WERI-Rb-1 (cell line): ENCODE data around the gene RBM4B.

Experiments
- DNase-seq: peaks from one replicate; pipeline ENCODE4 v3.0.0-alpha.2; 2020
- H3K27ac ChIP-seq: fragments of 250-450 bp; sonication (Bioruptor Pico); 2 replicates; pipeline ENCODE4 v1.5.1; 2020; ENCODE audit warnings: mild to moderate bottlenecking, moderate library complexity
- H3K27me3 ChIP-seq: fragments of 250-450 bp; sonication (Bioruptor Pico); 2 replicates; pipeline ENCODE4 v1.5.1; 2021; ENCODE audit warnings: mild to moderate bottlenecking, low read depth, moderate library complexity; ENCODE audit not compliant: insufficient read depth, severe bottlenecking
- H3K36me3 ChIP-seq: fragments of 250-450 bp; sonication (Bioruptor Pico); 2 replicates; pipeline ENCODE4 v1.5.1; 2020; ENCODE audit warnings: mild to moderate bottlenecking, moderate library complexity
- H3K4me3 ChIP-seq: 2 replicates; pipeline ENCODE4 v1.5.1; 2011; ENCODE audit warnings: low read depth, mild to moderate bottlenecking, control low read depth, low read length
- H3K9me3 ChIP-seq: fragments of 250-450 bp; sonication (Bioruptor Pico); 2 replicates; pipeline ENCODE4 v1.5.1; 2021; ENCODE audit warnings: mild to moderate bottlenecking, moderate library complexity; ENCODE audit not compliant: severe bottlenecking
- CTCF ChIP-seq: IDR thresholded peaks from 2 replicates; pipeline ENCODE4 v1.5.1; 2011; ENCODE audit warnings: low read depth, mild to moderate bottlenecking, control low read depth, inconsistent platforms, low read length

RBM4B gene

GRCh38 chr11:66624450-66624849 is 53.2 kb downstream of the RBM4B start:
- Histone ChIP-seq H3K27me3 (no peaks in the 10 kb centered on the region), H3K4me3 (no peak overlapping the region), H3K36me3 (peaks cover 100% of the 10 kb centered on the region), H3K27ac (no peak overlapping the region), H3K9me3 (no peaks in the 10 kb centered on the region)
- TF ChIP-seq CTCF: no peak
- DNase-seq: no peak

- Histone ChIP-seq H3K4me3 (peak overlapping the region; percentile 91), H3K36me3 (peaks cover 76% of the 10 kb centered on the region), H3K27ac (peak overlapping the region; percentile 95), H3K27me3 (no peaks in the 10 kb centered on the region), H3K9me3 (no peaks in the 10 kb centered on the region)
- DNase-seq: no peak
- no peak for TF ChIP-seq CTCF
Measured at GRCh38 chr11:66619080-66619554, 58.6 kb downstream of the RBM4B start.

- Histone ChIP-seq H3K27ac (peak overlapping the region; percentile 95), H3K9me3 (no peaks in the 10 kb centered on the region), H3K27me3 (no peaks in the 10 kb centered on the region), H3K4me3 (peak overlapping the region; percentile 91), H3K36me3 (peaks cover 58% of the 10 kb centered on the region)
- DNase-seq: no peak
- TF ChIP-seq CTCF: no peak
Measured at GRCh38 chr11:66617155-66617834, 60.4 kb downstream of the RBM4B start.

GRCh38 chr11:66616379-66617154 is 61.1 kb downstream of the RBM4B start, which contains the start of gene RBM14:
TSS of gene RBM14 (plus strand) at chr11:66616630. CDS start at chr11:66616721, 91 bp downstream.
- Histone ChIP-seq H3K4me3 (peak within 1 kb of the TSS; percentile 91), H3K27me3 (no peaks in the 10 kb centered on the region), H3K9me3 (no peaks in the 10 kb centered on the region), H3K27ac (peak within 1 kb of the TSS; percentile 95), H3K36me3 (peaks cover 51% of the 10 kb centered on the region)
- peak; percentile 99 for DNase-seq
- no peak for TF ChIP-seq CTCF
